ENCODE measurements around the gene KIAA1217.

DNA sequence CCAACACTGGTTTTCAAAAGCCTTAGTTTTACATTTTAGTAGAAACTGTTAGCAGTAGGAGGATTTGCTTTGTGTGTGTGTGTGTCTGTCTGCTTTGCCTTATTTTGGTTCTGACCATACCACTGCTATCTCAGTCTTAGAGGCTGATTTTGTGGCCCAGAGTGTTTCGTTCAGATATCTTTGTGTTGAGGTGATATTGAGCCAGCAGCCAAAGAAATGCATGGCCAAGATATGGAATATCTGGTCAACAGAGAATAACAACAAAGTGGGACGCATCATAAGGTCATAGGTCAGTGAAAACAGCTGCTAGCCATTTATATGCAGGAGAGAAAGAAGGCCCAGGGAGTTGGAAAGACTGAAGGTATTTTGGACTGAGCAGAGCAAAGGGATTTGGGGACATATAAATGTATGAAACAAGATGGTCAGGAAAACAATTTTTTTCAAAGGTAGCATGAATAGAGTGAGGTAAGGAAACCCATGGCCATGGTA lies 47.7 kb downstream of the KIAA1217 start:
- TF ChIP-seq, protein P1, sequence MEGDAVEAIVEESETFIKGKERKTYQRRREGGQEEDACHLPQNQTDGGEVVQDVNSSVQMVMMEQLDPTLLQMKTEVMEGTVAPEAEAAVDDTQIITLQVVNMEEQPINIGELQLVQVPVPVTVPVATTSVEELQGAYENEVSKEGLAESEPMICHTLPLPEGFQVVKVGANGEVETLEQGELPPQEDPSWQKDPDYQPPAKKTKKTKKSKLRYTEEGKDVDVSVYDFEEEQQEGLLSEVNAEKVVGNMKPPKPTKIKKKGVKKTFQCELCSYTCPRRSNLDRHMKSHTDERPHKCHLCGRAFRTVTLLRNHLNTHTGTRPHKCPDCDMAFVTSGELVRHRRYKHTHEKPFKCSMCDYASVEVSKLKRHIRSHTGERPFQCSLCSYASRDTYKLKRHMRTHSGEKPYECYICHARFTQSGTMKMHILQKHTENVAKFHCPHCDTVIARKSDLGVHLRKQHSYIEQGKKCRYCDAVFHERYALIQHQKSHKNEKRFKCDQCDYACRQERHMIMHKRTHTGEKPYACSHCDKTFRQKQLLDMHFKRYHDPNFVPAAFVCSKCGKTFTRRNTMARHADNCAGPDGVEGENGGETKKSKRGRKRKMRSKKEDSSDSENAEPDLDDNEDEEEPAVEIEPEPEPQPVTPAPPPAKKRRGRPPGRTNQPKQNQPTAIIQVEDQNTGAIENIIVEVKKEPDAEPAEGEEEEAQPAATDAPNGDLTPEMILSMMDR (IDR thresholded peaks at IDR 0.05), result no peak
- no peak for TF ChIP-seq POLR2A (IDR thresholded peaks at IDR 0.05)
